OCI-LY3 (cell line): ENCODE data around the gene SHISA6.

Experiments
- CTCF ChIP-seq: fragments of 200-600, 300-600 bp; sonication (generic); IDR thresholded peaks from 2 replicates; pipeline ENCODE4 v1.5.1; 2014; ENCODE audit warnings: antibody characterized with exemption, low read length, low read depth
- EZH2phosphoT487 ChIP-seq: fragments of 200-600 bp; shearing (Covaris generic); IDR thresholded peaks from 2 replicates; pipeline ENCODE4 v1.6.1; 2018; ENCODE audit warnings: antibody characterized with exemption, mixed run types, low read depth

GRCh38 chr17:11601661-11602060, 360.6 kb downstream of the SHISA6 start:
- TF ChIP-seq CTCF (no peak), EZH2phosphoT487 (no peak)
